Measurements from ENCODE around the gene EPN1.

Gene EPN1

GRCh38 chr19:55646889-55647731, 27.9 kb upstream of the EPN1 start:
- DNase-seq (ENCODE audit: low read depth in 2 of 2): no peak

- DNase-seq (ENCODE audit: low read depth in 2 of 2): no peak
Measured at GRCh38 chr19:55647732-55648584, 27.1 kb upstream of the EPN1 start, which contains the start of gene CCDC106. TSS of gene CCDC106 (plus strand) at chr19:55648212. CDS start at chr19:55649047, 835 bp downstream.

- DNase-seq (ENCODE audit: low read depth in 2 of 2): no peak
Measured at GRCh38 chr19:55648585-55649267, 26.3 kb upstream of the EPN1 start.

GRCh38 chr19:55649268-55650125, 25.5 kb upstream of the EPN1 start:
- no peak for DNase-seq (ENCODE audit: low read depth in 2 of 2)

GRCh38 chr19:55650126-55650557, 24.9 kb upstream of the EPN1 start:
- no peak for DNase-seq (ENCODE audit: low read depth in 2 of 2)

- DNase-seq (ENCODE audit: low read depth in 2 of 2): no peak
Measured at GRCh38 chr19:55650602-55651230, 24.3 kb upstream of the EPN1 start.

GRCh38 chr19:55651236-55651635, 23.8 kb upstream of the EPN1 start:
- DNase-seq (ENCODE audit: low read depth in 2 of 2): no peak

- no peak for DNase-seq (ENCODE audit: low read depth in 2 of 2)
Measured at GRCh38 chr19:55652311-55653128, 22.5 kb upstream of the EPN1 start.

GRCh38 chr19:55653651-55654322, 21.2 kb upstream of the EPN1 start:
- peak; percentile 99 for DNase-seq (ENCODE audit: low read depth in 2 of 2)

GRCh38 chr19:55654323-55654867, 20.6 kb upstream of the EPN1 start:
- peak; percentile 95 to 98 for DNase-seq (ENCODE audit: low read depth in 2 of 2)

GRCh38 chr19:55654868-55655647, 20.0 kb upstream of the EPN1 start, which contains the start of gene U2AF2:
TSS of gene U2AF2 (plus strand) at chr19:55655035. CDS start at chr19:55655105, 70 bp downstream.
- DNase-seq (ENCODE audit: low read depth in 2 of 2): peak; percentile 90 to 93

GRCh38 chr19:55655648-55656040, 19.4 kb upstream of the EPN1 start:
- DNase-seq (ENCODE audit: low read depth in 2 of 2): no peak

- DNase-seq (ENCODE audit: low read depth in 2 of 2): no peak
Measured at GRCh38 chr19:55656552-55656951, 18.5 kb upstream of the EPN1 start.

- no peak for DNase-seq (ENCODE audit: low read depth in 2 of 2)
Measured at GRCh38 chr19:55656988-55657747, 17.9 kb upstream of the EPN1 start.

GRCh38 chr19:55658846-55659459, 16.1 kb upstream of the EPN1 start:
- no peak for DNase-seq (ENCODE audit: low read depth in 2 of 2)

GRCh38 chr19:55659822-55660221, 15.2 kb upstream of the EPN1 start:
- no peak for DNase-seq (ENCODE audit: low read depth in 2 of 2)

- no peak for DNase-seq (ENCODE audit: low read depth in 2 of 2)
Measured at GRCh38 chr19:55660404-55660803, 14.6 kb upstream of the EPN1 start.

Measured in activated CD8-positive, alpha-beta memory T cell treated with anti-CD3 and anti-CD28 coated beads for 4 hours (primary cell).